Upper lobe of left lung (tissue), 4 donors: ENCODE results near the gene ZNF790.

Experiments
- CTCF ChIP-seq, 6 experiments: fragments of 450-650 bp in 4 of 6; fragments of 200-600 bp in 2 of 6; sonication (generic) in 2 of 6; IDR thresholded peaks; one replicate each; pipeline ENCODE4 v1.5.1; 2016 to 2019; ENCODE audit warnings: antibody characterized with exemption in 6 of 6
- EP300 ChIP-seq, 4 donors: sonication (generic); formaldehyde crosslinking; IDR thresholded peaks; one replicate each; pipeline ENCODE4 v1.5.1; 2017; ENCODE audit warnings: antibody characterized with exemption in 4 of 4, control low read depth in 2 of 4
- POLR2A ChIP-seq, 4 donors: fragments of 450-650 bp; IDR thresholded peaks; one replicate each; pipeline ENCODE4 v1.5.1; 2016 to 2017; ENCODE audit warnings: antibody characterized with exemption in 4 of 4, mild to moderate bottlenecking in 2 of 4
- POLR2AphosphoS5 ChIP-seq, 2 donors: sonication (generic); formaldehyde crosslinking; IDR thresholded peaks; one replicate each; pipeline ENCODE4 v1.5.1; 2017; ENCODE audit warnings: antibody characterized with exemption in 2 of 2

- no peak for TF ChIP-seq CTCF (IDR thresholded peaks at IDR 0.05)
- TF ChIP-seq POLR2A (IDR thresholded peaks at IDR 0.05) = no peak
- TF ChIP-seq POLR2AphosphoS5 (IDR thresholded peaks at IDR 0.05) = no peak
- no peak for TF ChIP-seq EP300 (IDR thresholded peaks at IDR 0.05)
Observed at GRCh38 chr19:36838784-36839324, 667 bp upstream of the ZNF790 start.
